Neural progenitor cell (in vitro differentiated cells): ENCODE measurements around the gene RPL12.

Source experiments
- EZH2 ChIP-seq: fragments of 200-600 bp; sonication (generic); IDR thresholded peaks from 2 replicates; pipeline ENCODE4 v1.6.1; 2017; ENCODE audit warnings: antibody characterized with exemption, mild to moderate bottlenecking, moderate library complexity
- TF ChIP-seq, protein P1 (sequence below): fragments of 200-600 bp; sonication (generic); IDR thresholded peaks from 2 replicates; pipeline ENCODE4 v1.5.1; 2017; ENCODE audit warnings: antibody characterized with exemption, mild to moderate bottlenecking

- TF ChIP-seq, protein P1, sequence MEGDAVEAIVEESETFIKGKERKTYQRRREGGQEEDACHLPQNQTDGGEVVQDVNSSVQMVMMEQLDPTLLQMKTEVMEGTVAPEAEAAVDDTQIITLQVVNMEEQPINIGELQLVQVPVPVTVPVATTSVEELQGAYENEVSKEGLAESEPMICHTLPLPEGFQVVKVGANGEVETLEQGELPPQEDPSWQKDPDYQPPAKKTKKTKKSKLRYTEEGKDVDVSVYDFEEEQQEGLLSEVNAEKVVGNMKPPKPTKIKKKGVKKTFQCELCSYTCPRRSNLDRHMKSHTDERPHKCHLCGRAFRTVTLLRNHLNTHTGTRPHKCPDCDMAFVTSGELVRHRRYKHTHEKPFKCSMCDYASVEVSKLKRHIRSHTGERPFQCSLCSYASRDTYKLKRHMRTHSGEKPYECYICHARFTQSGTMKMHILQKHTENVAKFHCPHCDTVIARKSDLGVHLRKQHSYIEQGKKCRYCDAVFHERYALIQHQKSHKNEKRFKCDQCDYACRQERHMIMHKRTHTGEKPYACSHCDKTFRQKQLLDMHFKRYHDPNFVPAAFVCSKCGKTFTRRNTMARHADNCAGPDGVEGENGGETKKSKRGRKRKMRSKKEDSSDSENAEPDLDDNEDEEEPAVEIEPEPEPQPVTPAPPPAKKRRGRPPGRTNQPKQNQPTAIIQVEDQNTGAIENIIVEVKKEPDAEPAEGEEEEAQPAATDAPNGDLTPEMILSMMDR = no peak
- no peak for TF ChIP-seq EZH2
Observed at GRCh38 chr9:127490535-127491230, 39.5 kb upstream of the RPL12 start.
